Ascending aorta (tissue), 2 donors: ENCODE measurements around the gene BBOX1. TPM values are rescaled to one million over a fixed set of nuclear protein-coding genes. Genes with fewer than 3 reads are reported as not detected.
A peak's percentile ranks its signal among the peaks of the same experiment; 100 is the strongest.

ENCODE experiments used
- DNase-seq, 2 donors: peaks; one replicate each; pipeline ENCODE4 v3.0.0-alpha.2; 2019; ENCODE audit warnings: low spot score in 2 of 2
- H3K27ac ChIP-seq, 2 donors: fragments of 200-600 bp; sonication (generic); one replicate each; pipeline ENCODE4 v1.5.1; 2016 to 2017; ENCODE audit warnings: mild to moderate bottlenecking in 1 of 2
- H3K27me3 ChIP-seq: fragments of 200-600 bp; sonication (generic); one replicate; pipeline ENCODE4 v1.5.1; 2017
- H3K36me3 ChIP-seq, 2 donors: fragments of 200-600 bp; sonication (generic); one replicate each; pipeline ENCODE4 v1.5.1; 2016
- H3K4me1 ChIP-seq, 2 donors: fragments of 200-600 bp; sonication (generic); one replicate each; pipeline ENCODE4 v1.5.1; 2016 to 2017; ENCODE audit warnings: mild to moderate bottlenecking in 1 of 2
- H3K4me3 ChIP-seq, 2 donors: fragments of 200-600 bp; sonication (generic); one replicate each; pipeline ENCODE4 v1.5.1; 2016 to 2017; ENCODE audit warnings: mild to moderate bottlenecking in 1 of 2
- H3K9me3 ChIP-seq, 2 donors: fragments of 200-600 bp; sonication (generic); one replicate each; pipeline ENCODE4 v1.5.1; 2016
- intact Hi-C: fragments of 100-400 bp; cut with DNase I; formaldehyde crosslinking; loops from one replicate; pipeline ENCODE4 v1.15.1; 2023
- total RNA-seq: library from RNA; depleted of rRNA; stranded (reverse); fragments of >200 nt; gene quantifications from one replicate; pipeline ENCODE4 v1.1.0, GENCODE V29; 2016
- TF ChIP-seq, protein P1 (sequence below), 3 experiments: fragments of 200-600 bp in 2 of 3; fragments of 450-650 bp in 1 of 3; sonication (generic) in 2 of 3; IDR thresholded peaks; one replicate each; pipeline ENCODE4 v1.5.1; 2016 to 2019; ENCODE audit warnings: antibody characterized with exemption in 3 of 3, mild to moderate bottlenecking in 1 of 3, moderate library complexity in 1 of 3

The BBOX1 gene
- total RNA-seq, 1 donor from 2014 or later: not detected

DNA sequence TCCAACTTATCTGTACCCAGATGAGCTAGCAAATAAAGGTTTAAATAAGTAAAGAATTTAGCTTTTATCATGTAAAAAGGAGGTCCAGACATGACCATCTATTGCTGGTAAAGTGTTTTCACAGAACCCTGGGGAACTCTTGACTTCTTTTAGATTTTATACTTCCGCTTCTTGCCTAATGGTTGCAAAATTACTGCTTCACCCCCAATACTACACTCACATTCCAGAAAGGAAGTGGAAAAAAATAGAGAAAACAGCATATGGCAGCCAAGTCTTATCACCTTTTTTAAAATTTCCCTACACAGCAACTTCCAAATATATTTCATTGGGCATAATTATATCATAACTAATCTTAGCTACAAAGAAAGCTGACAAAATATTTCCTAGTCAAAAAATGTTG, 12.1 kb downstream of the BBOX1 start:
- no peak for DNase-seq
- TF ChIP-seq, protein P1, sequence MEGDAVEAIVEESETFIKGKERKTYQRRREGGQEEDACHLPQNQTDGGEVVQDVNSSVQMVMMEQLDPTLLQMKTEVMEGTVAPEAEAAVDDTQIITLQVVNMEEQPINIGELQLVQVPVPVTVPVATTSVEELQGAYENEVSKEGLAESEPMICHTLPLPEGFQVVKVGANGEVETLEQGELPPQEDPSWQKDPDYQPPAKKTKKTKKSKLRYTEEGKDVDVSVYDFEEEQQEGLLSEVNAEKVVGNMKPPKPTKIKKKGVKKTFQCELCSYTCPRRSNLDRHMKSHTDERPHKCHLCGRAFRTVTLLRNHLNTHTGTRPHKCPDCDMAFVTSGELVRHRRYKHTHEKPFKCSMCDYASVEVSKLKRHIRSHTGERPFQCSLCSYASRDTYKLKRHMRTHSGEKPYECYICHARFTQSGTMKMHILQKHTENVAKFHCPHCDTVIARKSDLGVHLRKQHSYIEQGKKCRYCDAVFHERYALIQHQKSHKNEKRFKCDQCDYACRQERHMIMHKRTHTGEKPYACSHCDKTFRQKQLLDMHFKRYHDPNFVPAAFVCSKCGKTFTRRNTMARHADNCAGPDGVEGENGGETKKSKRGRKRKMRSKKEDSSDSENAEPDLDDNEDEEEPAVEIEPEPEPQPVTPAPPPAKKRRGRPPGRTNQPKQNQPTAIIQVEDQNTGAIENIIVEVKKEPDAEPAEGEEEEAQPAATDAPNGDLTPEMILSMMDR (IDR thresholded peaks at IDR 0.05): no peak
- Histone ChIP-seq H3K4me3 (no peak overlapping the region), H3K9me3 (peaks cover 0 to 12% of the 10 kb centered on the region in 2 donors), H3K36me3 (no peaks in the 10 kb centered on the region), H3K4me1 (peaks cover 0 to 13% of the 10 kb centered on the region in 2 donors), H3K27me3 (no peaks in the 10 kb centered on the region), H3K27ac (peak overlapping the region; percentile 37 to 51)
- intact Hi-C loops: no loop called here

DNA sequence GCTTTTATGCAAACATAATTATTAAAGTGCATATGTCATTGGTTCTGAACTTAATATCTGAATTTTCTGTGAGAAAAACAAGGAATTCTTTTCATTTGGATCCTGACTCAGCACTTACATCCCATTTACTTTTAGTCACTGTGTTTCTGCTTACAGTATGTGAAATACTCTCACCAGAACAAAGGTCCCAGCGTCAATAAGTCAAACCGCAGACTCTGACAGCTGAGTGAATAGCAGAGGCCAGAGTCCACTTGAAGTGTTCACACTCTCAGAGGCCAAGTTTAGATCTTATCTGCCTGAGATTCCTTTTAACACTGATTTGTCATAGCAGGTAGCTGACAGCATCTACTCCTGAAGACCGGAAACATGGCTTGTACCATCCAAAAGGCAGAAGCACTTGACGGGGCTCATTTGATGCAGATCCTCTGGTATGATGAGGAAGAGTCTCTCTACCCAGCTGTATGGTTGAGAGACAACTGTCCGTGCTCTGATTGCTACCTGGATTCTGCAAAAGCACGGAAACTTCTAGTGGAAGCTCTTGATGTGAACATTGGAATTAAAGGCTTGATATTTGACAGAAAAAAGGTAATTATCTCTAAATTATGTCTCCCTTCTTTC, 14.6 kb downstream of the BBOX1 start:
- peaks cover 0 to 13% of the 10 kb centered on the region in 2 donors for H3K9me3 ChIP-seq
- TF ChIP-seq, protein P1 (IDR thresholded peaks at IDR 0.05): no peak
- H3K4me1 ChIP-seq: peaks cover 0 to 13% of the 10 kb centered on the region in 2 donors
- no peaks in the 10 kb centered on the region for H3K36me3 ChIP-seq
- no peak overlapping the region for H3K27ac ChIP-seq
- intact Hi-C loops: no loop called here
- H3K27me3 ChIP-seq: no peaks in the 10 kb centered on the region
- no peak for DNase-seq
- H3K4me3 ChIP-seq: no peak overlapping the region

DNA sequence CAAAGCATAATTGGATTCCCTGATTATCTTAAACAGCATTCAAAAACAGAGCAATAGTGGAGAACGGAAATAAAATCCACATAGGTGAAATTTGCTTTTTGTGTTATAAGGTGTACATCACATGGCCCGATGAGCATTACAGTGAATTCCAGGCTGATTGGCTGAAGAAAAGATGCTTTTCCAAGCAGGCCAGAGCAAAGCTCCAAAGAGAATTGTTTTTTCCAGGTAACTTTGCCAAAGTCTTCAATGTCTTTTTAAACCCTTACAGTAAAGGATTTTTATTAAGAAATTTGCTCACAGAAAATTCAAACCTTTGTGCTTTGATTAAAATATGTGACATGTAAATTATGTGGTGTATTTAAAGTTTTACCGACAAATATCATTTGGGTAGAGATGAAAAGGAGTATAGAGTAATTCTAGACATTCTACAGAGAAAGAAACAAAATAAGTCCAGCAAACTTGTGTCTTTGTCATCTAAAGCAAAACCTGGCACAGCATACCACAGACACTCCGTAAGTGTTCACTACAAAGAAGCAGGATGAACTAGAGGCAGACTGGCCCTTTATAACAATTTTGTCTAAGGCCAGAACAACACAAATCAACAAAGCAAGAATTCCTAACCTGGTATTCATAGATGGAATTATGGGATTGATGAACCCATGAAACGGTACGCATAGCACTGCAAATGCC, 16.6 kb downstream of the BBOX1 start:
- Histone ChIP-seq H3K4me3 (no peak overlapping the region), H3K27me3 (no peaks in the 10 kb centered on the region), H3K36me3 (no peaks in the 10 kb centered on the region), H3K9me3 (peaks cover 0 to 12% of the 10 kb centered on the region in 2 donors), H3K4me1 (peaks cover 0 to 15% of the 10 kb centered on the region in 2 donors), H3K27ac (no peak overlapping the region)
- intact Hi-C loops: no loop called here
- TF ChIP-seq, protein P1 (IDR thresholded peaks at IDR 0.05): no peak
- DNase-seq: no peak

DNA sequence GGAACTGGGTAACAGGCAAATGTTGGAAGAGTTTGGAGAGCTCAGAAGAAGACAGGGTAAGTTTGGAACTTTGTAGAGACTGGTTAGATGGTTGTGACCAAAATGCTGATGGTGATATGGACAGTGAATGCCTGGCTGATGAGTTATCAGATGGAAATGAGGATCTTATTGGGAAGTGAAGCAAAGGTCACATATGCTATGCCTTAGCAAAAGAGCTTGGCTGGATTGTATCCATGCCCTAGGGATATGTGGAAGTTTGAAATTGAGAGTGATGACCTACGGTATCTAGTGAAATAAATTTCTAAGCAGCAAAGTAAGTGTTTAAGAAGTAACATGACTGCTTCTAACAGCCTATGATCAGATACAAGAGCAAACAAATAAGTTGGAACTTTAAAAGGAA, 17.8 kb downstream of the BBOX1 start:
- Histone ChIP-seq H3K4me1 (peaks cover 0 to 9% of the 10 kb centered on the region in 2 donors), H3K9me3 (peaks cover 0 to 12% of the 10 kb centered on the region in 2 donors), H3K36me3 (no peaks in the 10 kb centered on the region), H3K27ac (no peak overlapping the region), H3K27me3 (no peaks in the 10 kb centered on the region), H3K4me3 (no peak overlapping the region)
- intact Hi-C loops: no loop called here
- DNase-seq: no peak
- TF ChIP-seq, protein P1 (IDR thresholded peaks at IDR 0.05): no peak

DNA sequence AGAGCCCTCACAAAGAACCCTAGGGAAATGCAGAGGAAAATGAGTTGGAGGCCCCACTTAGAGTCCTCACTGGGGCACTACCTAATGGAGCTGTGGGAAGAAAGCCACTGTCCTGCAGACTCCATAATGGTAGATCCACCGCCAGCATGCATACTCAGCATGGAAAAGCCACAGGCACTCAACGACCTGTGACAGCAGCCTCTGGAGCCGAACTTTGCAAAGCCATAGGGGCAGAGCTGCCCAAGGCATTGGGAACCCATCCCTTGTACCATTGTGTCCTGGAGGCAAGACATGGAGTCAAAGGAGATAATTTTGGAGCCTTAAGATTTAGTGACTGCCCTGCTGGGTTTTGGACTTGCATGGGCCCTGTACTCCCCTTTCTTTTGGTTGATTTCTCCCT, 18.8 kb downstream of the BBOX1 start:
- Histone ChIP-seq H3K9me3 (peaks cover 0 to 12% of the 10 kb centered on the region in 2 donors), H3K4me1 (peaks cover 0 to 9% of the 10 kb centered on the region in 2 donors), H3K27me3 (no peaks in the 10 kb centered on the region), H3K36me3 (no peaks in the 10 kb centered on the region), H3K4me3 (no peak overlapping the region), H3K27ac (no peak overlapping the region)
- DNase-seq: no peak
- TF ChIP-seq, protein P1 (IDR thresholded peaks at IDR 0.05): no peak
- intact Hi-C loops: no loop called here
